ENCODE data around the gene MACROH2A1. TPM values are rescaled to one million over a fixed set of nuclear protein-coding genes. Genes with fewer than 3 reads are reported as not detected.

The MACROH2A1 gene
- 100 to 1,000 TPM; 162 to 195 (median 168) TPM for polyA plus RNA-seq

DNA sequence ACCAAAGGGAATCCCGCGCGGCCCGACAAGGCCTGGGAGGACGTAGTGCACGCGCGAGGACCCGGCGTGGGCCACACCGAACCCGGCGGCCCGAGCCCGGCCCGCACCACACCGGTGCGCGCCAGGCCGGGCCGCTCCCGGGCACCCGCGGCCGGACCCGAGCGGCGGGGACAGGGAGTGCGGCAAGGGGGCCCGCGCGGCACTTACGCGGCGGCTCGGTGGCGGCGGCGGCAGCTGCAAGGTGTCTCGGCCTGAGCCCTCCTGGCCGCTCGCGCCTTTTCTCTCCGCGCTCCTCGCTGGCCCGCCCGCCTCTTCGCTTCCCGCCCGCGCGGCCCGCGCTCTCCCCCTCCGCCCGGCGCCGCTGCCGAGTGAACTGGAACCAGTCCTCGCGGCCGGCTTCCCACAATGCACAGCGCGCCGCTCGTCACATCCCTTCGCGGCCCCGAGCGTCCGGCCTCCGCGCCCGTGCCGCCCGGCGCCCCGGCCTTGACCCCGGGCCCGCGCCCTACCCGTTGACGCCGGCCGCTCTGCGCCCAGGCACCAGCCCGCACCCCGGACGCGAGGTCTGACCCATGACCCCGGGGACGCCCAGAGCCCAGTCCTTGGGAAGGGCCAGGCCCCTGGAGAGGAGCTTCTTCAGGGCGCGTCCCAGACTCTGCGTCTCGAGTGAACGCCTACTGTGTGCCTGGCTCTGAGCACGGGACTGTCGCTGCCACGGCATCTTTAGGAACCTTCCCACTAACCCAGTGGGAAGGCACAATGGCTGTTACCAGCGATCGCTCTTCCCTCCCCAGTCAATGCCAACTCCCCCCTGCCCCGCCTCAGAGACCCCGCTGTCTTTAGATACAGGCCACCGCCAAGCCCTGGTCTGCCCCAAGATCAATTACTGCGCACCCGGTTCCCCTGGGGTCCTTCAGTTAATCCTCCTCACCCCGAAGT is at the start of gene MACROH2A1:
TSS of gene MACROH2A1 (minus strand) at position 377 of the 939 bp plus-strand sequence. CDS start 10,138 bp downstream, outside the sequence.
- Mint-ChIP-seq H3K36me3 (no peaks in the 10 kb centered on the region), H3K4me1 (peaks cover 54 to 59% of the 10 kb centered on the region in 2 donors)
- DNase-seq, result peak; percentile 84 to 86 (median 85)

GRCh38 chr5:135448071-135448739 is 49.2 kb upstream of the MACROH2A1 start:
- Mint-ChIP-seq H3K27ac (no peak overlapping the region), H3K4me1 (peaks cover 10 to 13% of the 10 kb centered on the region in 2 donors), H3K4me3 (no peak overlapping the region), H3K27me3 (ENCODE audit: low read depth in 3 of 3) (peaks cover 2 to 6% (median 3%) of the 10 kb centered on the region in 3 donors), H3K36me3 (no peaks in the 10 kb centered on the region), H3K9me3 (no peaks in the 10 kb centered on the region)
- DNase-seq, result no peak

More for the DNA sequence above, at the start of gene MACROH2A1:
- Mint-ChIP-seq H3K27me3 (ENCODE audit: low read depth in 3 of 3) (peaks cover 3 to 10% (median 9%) of the 10 kb centered on the region in 3 donors), H3K27ac (peak within 1 kb of the TSS; percentile 86 to 95 (median 92)), H3K9me3 (no peaks in the 10 kb centered on the region), H3K4me3 (peak within 1 kb of the TSS; percentile 87 to 92 (median 89))

DNA sequence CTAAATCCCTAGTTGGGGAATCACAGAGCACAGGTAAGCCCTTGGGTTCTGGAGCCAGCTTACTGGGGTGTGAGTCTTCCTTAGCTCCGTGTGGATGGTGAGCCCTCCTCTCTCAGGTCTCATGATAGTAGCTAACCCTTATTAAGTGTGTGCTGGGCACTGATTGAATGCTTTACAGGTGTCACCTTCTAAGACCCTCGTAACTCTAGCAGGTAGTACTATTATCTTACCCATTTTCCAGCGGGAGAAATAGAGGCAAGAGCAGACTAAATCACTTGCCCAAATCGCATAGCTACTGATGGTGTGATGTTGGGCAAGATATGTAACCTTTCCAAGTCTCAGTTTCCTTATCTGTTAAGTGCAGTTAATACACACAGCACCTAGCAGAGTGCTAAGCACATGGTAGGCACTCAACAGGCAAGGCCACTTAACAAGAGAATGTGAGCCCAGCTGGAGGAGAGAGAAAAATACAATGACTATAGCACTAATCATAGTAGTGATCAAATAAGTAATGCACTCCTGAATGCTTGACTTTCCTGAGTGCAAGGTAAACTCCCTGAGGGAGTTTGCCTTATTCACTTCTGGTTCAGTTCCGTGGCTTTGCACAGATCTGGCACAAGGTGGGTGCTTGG is 48.4 kb upstream of the MACROH2A1 start, which contains the start of gene DCANP1:
TSS of gene DCANP1 (minus strand) at position 51 of the 632 bp plus-strand sequence. CDS start 240 bp downstream, outside the sequence.
- no peak for DNase-seq
- Mint-ChIP-seq H3K4me1 (peaks cover 10 to 13% of the 10 kb centered on the region in 2 donors), H3K27me3 (ENCODE audit: low read depth in 3 of 3) (peaks cover 2 to 6% (median 3%) of the 10 kb centered on the region in 3 donors), H3K4me3 (no peak within 1 kb of the TSS), H3K36me3 (no peaks in the 10 kb centered on the region), H3K9me3 (no peaks in the 10 kb centered on the region), H3K27ac (no peak within 1 kb of the TSS)

GRCh38 chr5:135446615-135447014 is 47.6 kb upstream of the MACROH2A1 start:
- Mint-ChIP-seq H3K4me3 (no peak overlapping the region), H3K27ac (no peak overlapping the region), H3K27me3 (ENCODE audit: low read depth in 3 of 3) (peaks cover 2 to 3% (median 3%) of the 10 kb centered on the region in 3 donors), H3K4me1 (peaks cover 10 to 13% of the 10 kb centered on the region in 2 donors), H3K9me3 (no peaks in the 10 kb centered on the region), H3K36me3 (no peaks in the 10 kb centered on the region)
- DNase-seq, result no peak

GRCh38 chr5:135446206-135446605 is 47.2 kb upstream of the MACROH2A1 start:
- no peak for DNase-seq
- H3K27ac Mint-ChIP-seq, result no peak overlapping the region
- H3K4me1 Mint-ChIP-seq, result peaks cover 10 to 13% of the 10 kb centered on the region in 2 donors
- H3K36me3 Mint-ChIP-seq, result no peaks in the 10 kb centered on the region
- H3K27me3 Mint-ChIP-seq (ENCODE audit: low read depth in 3 of 3), result peaks cover 3 to 4% (median 3%) of the 10 kb centered on the region in 3 donors
- H3K9me3 Mint-ChIP-seq, result no peaks in the 10 kb centered on the region
- no peak overlapping the region for H3K4me3 Mint-ChIP-seq

DNA sequence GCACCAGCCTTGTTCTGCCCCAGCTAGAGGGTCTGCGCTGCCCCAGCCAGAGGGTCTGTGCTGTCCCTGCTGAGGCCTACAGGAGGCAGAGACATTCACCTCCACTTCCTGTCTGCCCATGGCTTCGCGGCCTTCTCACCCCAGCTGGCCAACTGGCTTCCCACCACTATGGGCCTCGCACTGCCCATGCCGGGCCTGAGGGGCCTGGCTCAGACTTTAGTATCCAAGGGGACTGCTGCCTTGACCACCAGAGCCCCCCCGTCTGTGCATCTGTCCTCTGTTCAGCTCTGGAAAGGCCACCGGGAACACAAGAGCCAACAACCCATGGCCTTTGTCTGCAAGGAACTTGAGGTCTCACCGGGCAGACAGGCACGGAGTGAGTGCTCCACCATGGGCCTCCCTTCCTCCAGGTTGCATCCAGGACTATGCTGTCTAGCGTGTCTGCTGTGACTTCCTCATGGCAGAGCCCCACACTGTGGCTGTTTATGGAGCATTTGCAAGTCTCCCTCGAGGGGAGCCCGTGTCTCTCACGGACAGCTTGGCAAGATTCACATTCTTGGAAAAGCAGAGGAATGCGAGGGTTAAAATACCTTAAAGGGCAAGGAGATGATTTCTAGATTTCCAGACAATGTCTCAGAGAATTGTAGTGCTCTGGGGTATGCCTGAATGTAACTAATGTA is 46.4 kb upstream of the MACROH2A1 start:
- H3K27ac Mint-ChIP-seq, result no peak overlapping the region
- peaks cover 3 to 5% (median 4%) of the 10 kb centered on the region in 3 donors for H3K27me3 Mint-ChIP-seq (ENCODE audit: low read depth in 3 of 3)
- H3K4me3 Mint-ChIP-seq, result no peak overlapping the region
- H3K9me3 Mint-ChIP-seq, result no peaks in the 10 kb centered on the region
- no peak for DNase-seq
- H3K36me3 Mint-ChIP-seq, result no peaks in the 10 kb centered on the region
- peaks cover 10 to 13% of the 10 kb centered on the region in 2 donors for H3K4me1 Mint-ChIP-seq

- no peak overlapping the region for H3K4me3 Mint-ChIP-seq
- DNase-seq, result no peak
- H3K27me3 Mint-ChIP-seq (ENCODE audit: low read depth in 3 of 3), result peaks cover 3 to 5% (median 4%) of the 10 kb centered on the region in 3 donors
- no peak overlapping the region for H3K27ac Mint-ChIP-seq
- H3K4me1 Mint-ChIP-seq, result peaks cover 10 to 13% of the 10 kb centered on the region in 2 donors
- no peaks in the 10 kb centered on the region for H3K9me3 Mint-ChIP-seq
- no peaks in the 10 kb centered on the region for H3K36me3 Mint-ChIP-seq
These were observed 45.9 kb upstream of the MACROH2A1 start for GRCh38 chr5:135444881-135445280.

- peak; percentile 31 to 47 (median 33) for DNase-seq
- peak overlapping the region in 4 of 5 donors; percentile 3 to 54 (median 26) for H3K4me3 Mint-ChIP-seq
- no peaks in the 10 kb centered on the region for H3K36me3 Mint-ChIP-seq
- H3K4me1 Mint-ChIP-seq, result peaks cover 10 to 13% of the 10 kb centered on the region in 2 donors
- H3K27me3 Mint-ChIP-seq (ENCODE audit: low read depth in 3 of 3), result peaks cover 3 to 6% (median 5%) of the 10 kb centered on the region in 3 donors
- H3K9me3 Mint-ChIP-seq, result no peaks in the 10 kb centered on the region
- H3K27ac Mint-ChIP-seq, result peak overlapping the region in 1 of 6 donors; percentile 68
These were observed 45.3 kb upstream of the MACROH2A1 start for GRCh38 chr5:135444360-135444759.

- no peak overlapping the region for H3K4me3 Mint-ChIP-seq
- H3K9me3 Mint-ChIP-seq, result no peaks in the 10 kb centered on the region
- H3K27ac Mint-ChIP-seq, result no peak overlapping the region
- H3K4me1 Mint-ChIP-seq, result peaks cover 10 to 13% of the 10 kb centered on the region in 2 donors
- peaks cover 5 to 6% (median 5%) of the 10 kb centered on the region in 3 donors for H3K27me3 Mint-ChIP-seq (ENCODE audit: low read depth in 3 of 3)
- DNase-seq, result no peak
- no peaks in the 10 kb centered on the region for H3K36me3 Mint-ChIP-seq
These were observed 44.3 kb upstream of the MACROH2A1 start for GRCh38 chr5:135443161-135443960.

GRCh38 chr5:135442431-135443160 is 43.6 kb upstream of the MACROH2A1 start:
- DNase-seq, result no peak
- Mint-ChIP-seq H3K4me1 (peaks cover 10 to 13% of the 10 kb centered on the region in 2 donors), H3K27me3 (ENCODE audit: low read depth in 3 of 3) (peaks cover 4 to 5% (median 5%) of the 10 kb centered on the region in 3 donors), H3K36me3 (no peaks in the 10 kb centered on the region), H3K9me3 (no peaks in the 10 kb centered on the region), H3K27ac (no peak overlapping the region), H3K4me3 (no peak overlapping the region)

DNA sequence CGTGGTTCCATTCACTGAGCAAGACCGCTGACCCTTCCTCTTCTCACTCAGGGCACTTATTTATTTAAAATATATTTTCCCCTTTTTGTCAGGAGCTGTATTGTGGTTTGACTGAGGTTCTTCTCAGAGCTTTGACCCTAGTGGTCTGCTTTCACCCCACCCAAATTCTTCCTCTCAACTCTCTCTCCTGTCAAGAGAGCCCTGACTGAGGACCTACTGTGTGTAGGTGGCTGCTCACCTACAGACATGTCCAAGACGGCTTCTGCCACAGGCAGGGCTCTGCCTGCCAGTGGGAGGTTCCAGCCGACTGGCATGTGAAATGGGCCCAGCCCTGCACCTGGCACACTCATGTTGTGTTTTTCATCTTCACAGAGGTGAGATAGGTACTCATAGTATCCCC is 42.9 kb upstream of the MACROH2A1 start:
- H3K27ac Mint-ChIP-seq, result no peak overlapping the region
- H3K36me3 Mint-ChIP-seq, result no peaks in the 10 kb centered on the region
- H3K9me3 Mint-ChIP-seq, result no peaks in the 10 kb centered on the region
- H3K4me3 Mint-ChIP-seq, result no peak overlapping the region
- H3K27me3 Mint-ChIP-seq (ENCODE audit: low read depth in 3 of 3), result peaks cover 4 to 6% (median 5%) of the 10 kb centered on the region in 3 donors
- DNase-seq, result no peak
- H3K4me1 Mint-ChIP-seq, result peaks cover 10 to 13% of the 10 kb centered on the region in 2 donors

- no peaks in the 10 kb centered on the region for H3K36me3 Mint-ChIP-seq
- no peak for DNase-seq
These were observed 42.4 kb upstream of the MACROH2A1 start for GRCh38 chr5:135441350-135441831.

More at GRCh38 chr5:135441350-135441831, 42.4 kb upstream of the MACROH2A1 start:
- Mint-ChIP-seq H3K9me3 (no peaks in the 10 kb centered on the region), H3K4me3 (no peak overlapping the region), H3K27me3 (ENCODE audit: low read depth in 3 of 3) (peaks cover 4 to 7% (median 5%) of the 10 kb centered on the region in 3 donors), H3K27ac (no peak overlapping the region), H3K4me1 (peaks cover 10 to 13% of the 10 kb centered on the region in 2 donors)

Measured in immature natural killer cell (primary cell).